ENCODE measurements around the gene NAV3.

The NAV3 gene

GRCh38 chr12:77855548-77855947 is 24.9 kb downstream of the NAV3 start:
- intact Hi-C loops (cut with DNase I; ENCODE audit: low total_unique reads): no loop called here
- no peak overlapping the region for H3K4me3 ChIP-seq
- no peak overlapping the region for H3K27ac ChIP-seq
- no peaks in the 10 kb centered on the region for H3K9me3 ChIP-seq
- no peak for DNase-seq
- no peaks in the 10 kb centered on the region for H3K27me3 ChIP-seq
- TF ChIP-seq CTCF (IDR thresholded peaks at IDR 0.05): no peak
- H3K4me1 ChIP-seq: no peaks in the 10 kb centered on the region
- H3K36me3 ChIP-seq: no peaks in the 10 kb centered on the region

- Histone ChIP-seq H3K27ac (no peak overlapping the region), H3K36me3 (no peaks in the 10 kb centered on the region), H3K4me1 (no peaks in the 10 kb centered on the region), H3K4me3 (no peak overlapping the region), H3K27me3 (no peaks in the 10 kb centered on the region), H3K9me3 (no peaks in the 10 kb centered on the region)
- intact Hi-C loops (cut with DNase I; ENCODE audit: low total_unique reads): no loop called here
- no peak for DNase-seq
- no peak for TF ChIP-seq CTCF (IDR thresholded peaks at IDR 0.05)
These were observed 30.6 kb downstream of the NAV3 start for GRCh38 chr12:77861317-77861716.

- H3K9me3 ChIP-seq: no peaks in the 10 kb centered on the region
- no peak overlapping the region for H3K4me3 ChIP-seq
- no peak overlapping the region for H3K27ac ChIP-seq
- H3K4me1 ChIP-seq: no peaks in the 10 kb centered on the region
- no peaks in the 10 kb centered on the region for H3K36me3 ChIP-seq
- intact Hi-C loops (cut with DNase I; ENCODE audit: low total_unique reads): no loop called here
- DNase-seq: no peak
- TF ChIP-seq CTCF (IDR thresholded peaks at IDR 0.05): no peak
- no peaks in the 10 kb centered on the region for H3K27me3 ChIP-seq
These were observed 34.5 kb downstream of the NAV3 start for GRCh38 chr12:77865178-77865577.

- intact Hi-C loops (cut with DNase I; ENCODE audit: low total_unique reads): no loop called here
- no peaks in the 10 kb centered on the region for H3K9me3 ChIP-seq
- H3K4me1 ChIP-seq: no peaks in the 10 kb centered on the region
- no peak for TF ChIP-seq CTCF (IDR thresholded peaks at IDR 0.05)
- H3K27ac ChIP-seq: no peak overlapping the region
- H3K27me3 ChIP-seq: no peaks in the 10 kb centered on the region
- DNase-seq: no peak
- H3K36me3 ChIP-seq: no peaks in the 10 kb centered on the region
- H3K4me3 ChIP-seq: no peak overlapping the region
These were observed 48.2 kb downstream of the NAV3 start for GRCh38 chr12:77878901-77879300.

GRCh38 chr12:77882709-77883108 is 52.0 kb downstream of the NAV3 start:
- H3K4me1 ChIP-seq: no peaks in the 10 kb centered on the region
- TF ChIP-seq CTCF (IDR thresholded peaks at IDR 0.05): no peak
- H3K4me3 ChIP-seq: no peak overlapping the region
- intact Hi-C loops (cut with DNase I; ENCODE audit: low total_unique reads): no loop called here
- H3K9me3 ChIP-seq: no peaks in the 10 kb centered on the region
- no peaks in the 10 kb centered on the region for H3K36me3 ChIP-seq
- DNase-seq: no peak
- no peaks in the 10 kb centered on the region for H3K27me3 ChIP-seq
- H3K27ac ChIP-seq: no peak overlapping the region

- no peaks in the 10 kb centered on the region for H3K36me3 ChIP-seq
- no peak overlapping the region for H3K27ac ChIP-seq
- intact Hi-C loops (cut with DNase I; ENCODE audit: low total_unique reads): no loop called here
- H3K4me3 ChIP-seq: no peak overlapping the region
- no peaks in the 10 kb centered on the region for H3K4me1 ChIP-seq
- TF ChIP-seq CTCF (IDR thresholded peaks at IDR 0.05): no peak
- no peaks in the 10 kb centered on the region for H3K9me3 ChIP-seq
- no peak for DNase-seq
- H3K27me3 ChIP-seq: no peaks in the 10 kb centered on the region
These were observed 57.9 kb downstream of the NAV3 start for GRCh38 chr12:77888611-77889010.
